Activated naive CD4-positive, alpha-beta T cell treated with anti-CD3 and anti-CD28 coated beads for 36 hours (primary cell): Measurements from ENCODE around the gene WWP2. TPM values are rescaled to one million over a fixed set of nuclear protein-coding genes. Genes with fewer than 3 reads are reported as not detected.
"Not testable (repeated sequence)": the region's sequence is repeated elsewhere in the genome, so short reads cannot be mapped to it uniquely, and the experiment has no call there.

Source experiments
- CTCF ChIA-PET: fragments of 350-600 bp; sonication (Branson Sonifier 250); formaldehyde crosslinking; loops from one replicate; lab custom pipeline; 2021; ENCODE audit warnings: antibody characterized with exemption; lab: Charles Lee
- DNase-seq: peaks from one replicate; pipeline ENCODE4 v3.0.0-alpha.2; 2020
- H3K27ac Mint-ChIP-seq: one replicate; pipeline ENCODE4 v1.8.0; 2021; ENCODE audit warnings: mild to moderate bottlenecking, mixed read lengths
- H3K27me3 Mint-ChIP-seq: one replicate; pipeline ENCODE4 v1.8.0; 2021; ENCODE audit warnings: low read depth, mixed read lengths
- H3K36me3 Mint-ChIP-seq: one replicate; pipeline ENCODE4 v1.8.0; 2021; ENCODE audit warnings: low read depth, mixed read lengths
- H3K4me1 Mint-ChIP-seq: one replicate; pipeline ENCODE4 v1.8.0; 2021; ENCODE audit warnings: low read depth, mixed read lengths
- H3K4me3 Mint-ChIP-seq: one replicate; pipeline ENCODE4 v1.8.0; 2021; ENCODE audit warnings: mild to moderate bottlenecking, moderate library complexity, mixed read lengths
- H3K9me3 Mint-ChIP-seq: one replicate; pipeline ENCODE4 v1.8.0; 2021; ENCODE audit warnings: mixed read lengths
- intact Hi-C: fragments of 100-400 bp; cut with micrococcal nuclease; formaldehyde crosslinking; loops from one replicate; pipeline ENCODE4 v1.15.1; 2023
- total RNA-seq, 2 experiments: library from RNA; stranded (reverse); gene quantifications; one replicate each; pipeline ENCODE4 v1.2.3, GENCODE V29; 2021

WWP2 gene
- total RNA-seq, 2 experiments from 2014 or later, result 27.7 to 32.3 TPM

DNA sequence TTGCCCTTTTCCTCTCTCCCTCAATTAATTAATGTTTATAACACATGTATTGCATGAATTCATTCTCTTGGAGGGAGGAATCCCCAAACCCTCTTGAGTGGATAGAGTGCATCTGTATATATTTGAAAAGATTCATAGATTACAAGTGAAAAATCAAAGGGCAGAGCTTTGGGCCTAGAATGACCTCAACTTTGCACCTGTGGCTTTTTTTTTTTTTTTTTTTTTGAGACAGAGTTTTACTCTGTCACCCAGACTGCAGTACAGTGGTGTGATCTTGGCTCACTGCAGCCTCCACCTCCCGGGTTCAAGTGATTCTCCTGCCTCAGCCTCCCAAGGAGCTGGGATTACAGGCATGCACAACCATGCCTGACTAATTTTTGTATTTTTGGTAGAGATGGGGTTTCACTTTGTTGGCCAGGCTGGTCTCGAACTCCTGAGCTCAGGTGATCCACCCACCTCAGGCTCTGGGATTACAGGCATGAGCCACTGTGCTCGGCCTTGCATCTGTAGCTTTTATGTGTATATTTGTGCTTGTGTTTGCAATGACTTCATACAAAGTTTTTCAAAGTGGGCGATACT, 62.5 kb downstream of the WWP2 start:
- H3K27me3 Mint-ChIP-seq, H3K36me3 Mint-ChIP-seq, H3K27ac Mint-ChIP-seq: not testable (repeated sequence)

DNA sequence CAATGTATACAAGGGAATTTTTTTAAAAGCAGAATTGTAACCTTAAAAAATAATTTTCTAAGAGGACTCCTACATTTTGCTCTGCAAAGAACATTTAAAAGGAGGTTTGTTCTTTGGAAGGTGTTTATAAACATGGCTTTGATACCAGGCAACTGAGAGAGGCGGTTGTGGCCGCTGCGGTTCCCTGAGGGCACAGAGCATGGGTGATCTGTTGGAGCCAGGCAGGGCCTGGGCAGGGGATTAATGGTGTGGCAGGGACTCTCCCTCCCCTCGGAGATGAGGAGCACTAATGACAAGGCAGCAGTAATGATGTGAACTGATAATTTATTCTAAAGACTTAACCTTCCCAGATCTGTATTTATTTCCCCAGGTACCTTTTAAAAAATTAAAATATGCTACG, 65.4 kb downstream of the WWP2 start:
- Mint-ChIP-seq H3K36me3 (peaks cover under 1% of the 10 kb centered on the region), H3K4me3 (no peak overlapping the region), H3K4me1 (peaks cover 5% of the 10 kb centered on the region), H3K27ac (no peak overlapping the region), H3K9me3 (no peaks in the 10 kb centered on the region), H3K27me3 (no peaks in the 10 kb centered on the region)
- no peak for DNase-seq
- CTCF ChIA-PET, result interaction anchor here (0.9 kb wide), 1 partner anchor 13 kb away, joined by 3 read pairs; no protein-coding TSS in a partner anchor
- intact Hi-C loops, result no loop called here

More for the DNA sequence above, 62.5 kb downstream of the WWP2 start:
- H3K4me3 Mint-ChIP-seq, H3K9me3 Mint-ChIP-seq, H3K4me1 Mint-ChIP-seq, CTCF ChIA-PET, DNase-seq, intact Hi-C loops: not testable (repeated sequence)

- H3K36me3 Mint-ChIP-seq, result no peaks in the 10 kb centered on the region
- no peaks in the 10 kb centered on the region for H3K27me3 Mint-ChIP-seq
- DNase-seq, result no peak
- no peak overlapping the region for H3K27ac Mint-ChIP-seq
- H3K4me3 Mint-ChIP-seq, result no peak overlapping the region
- no peaks in the 10 kb centered on the region for H3K9me3 Mint-ChIP-seq
- CTCF ChIA-PET, result no interaction called here
- peaks cover 9% of the 10 kb centered on the region for H3K4me1 Mint-ChIP-seq
- intact Hi-C loops, result no loop called here
Observed at GRCh38 chr16:69829338-69829737, 67.2 kb downstream of the WWP2 start.

- CTCF ChIA-PET, result no interaction called here
- peaks cover 9% of the 10 kb centered on the region for H3K4me1 Mint-ChIP-seq
- no peaks in the 10 kb centered on the region for H3K9me3 Mint-ChIP-seq
- intact Hi-C loops, result no loop called here
- H3K27ac Mint-ChIP-seq, result no peak overlapping the region
- H3K36me3 Mint-ChIP-seq, result no peaks in the 10 kb centered on the region
- no peaks in the 10 kb centered on the region for H3K27me3 Mint-ChIP-seq
- DNase-seq, result no peak
- no peak overlapping the region for H3K4me3 Mint-ChIP-seq
Observed at GRCh38 chr16:69830146-69830533, 68.0 kb downstream of the WWP2 start.

- CTCF ChIA-PET, result no interaction called here
- no peak overlapping the region for H3K27ac Mint-ChIP-seq
- H3K4me1 Mint-ChIP-seq, result peaks cover 9% of the 10 kb centered on the region
Observed at GRCh38 chr16:69830534-69831211, 68.5 kb downstream of the WWP2 start.

GRCh38 chr16:69831212-69832123, 69.3 kb downstream of the WWP2 start:
- peaks cover 9% of the 10 kb centered on the region for H3K4me1 Mint-ChIP-seq
- no peak overlapping the region for H3K27ac Mint-ChIP-seq
- CTCF ChIA-PET, result no interaction called here
- H3K27me3 Mint-ChIP-seq, result no peaks in the 10 kb centered on the region
- H3K4me3 Mint-ChIP-seq, result no peak overlapping the region
- H3K9me3 Mint-ChIP-seq, result no peaks in the 10 kb centered on the region
- H3K36me3 Mint-ChIP-seq, result no peaks in the 10 kb centered on the region
- no peak for DNase-seq
- intact Hi-C loops, result no loop called here

More at GRCh38 chr16:69830534-69831211, 68.5 kb downstream of the WWP2 start:
- Mint-ChIP-seq H3K27me3 (no peaks in the 10 kb centered on the region), H3K36me3 (no peaks in the 10 kb centered on the region), H3K4me3 (no peak overlapping the region), H3K9me3 (no peaks in the 10 kb centered on the region)
- DNase-seq, result no peak
- intact Hi-C loops, result no loop called here

GRCh38 chr16:69833357-69834282, 71.5 kb downstream of the WWP2 start:
- no peak overlapping the region for H3K27ac Mint-ChIP-seq
- peaks cover 9% of the 10 kb centered on the region for H3K4me1 Mint-ChIP-seq
- H3K4me3 Mint-ChIP-seq, result no peak overlapping the region
- H3K36me3 Mint-ChIP-seq, result no peaks in the 10 kb centered on the region
- intact Hi-C loops, result no loop called here
- CTCF ChIA-PET, result no interaction called here
- no peaks in the 10 kb centered on the region for H3K9me3 Mint-ChIP-seq
- H3K27me3 Mint-ChIP-seq, result no peaks in the 10 kb centered on the region
- DNase-seq, result no peak

- no peak for DNase-seq
- Mint-ChIP-seq H3K9me3 (no peaks in the 10 kb centered on the region), H3K4me3 (no peak overlapping the region), H3K27me3 (no peaks in the 10 kb centered on the region), H3K27ac (no peak overlapping the region), H3K4me1 (peaks cover 9% of the 10 kb centered on the region), H3K36me3 (no peaks in the 10 kb centered on the region)
- intact Hi-C loops, result no loop called here
- CTCF ChIA-PET, result interaction anchor here (0.5 to 0.6 kb wide), 2 partner anchors 18 to 27 kb away, joined by 4 to 5 read pairs; no protein-coding TSS in a partner anchor
Observed at GRCh38 chr16:69834807-69835466, 72.8 kb downstream of the WWP2 start.

DNA sequence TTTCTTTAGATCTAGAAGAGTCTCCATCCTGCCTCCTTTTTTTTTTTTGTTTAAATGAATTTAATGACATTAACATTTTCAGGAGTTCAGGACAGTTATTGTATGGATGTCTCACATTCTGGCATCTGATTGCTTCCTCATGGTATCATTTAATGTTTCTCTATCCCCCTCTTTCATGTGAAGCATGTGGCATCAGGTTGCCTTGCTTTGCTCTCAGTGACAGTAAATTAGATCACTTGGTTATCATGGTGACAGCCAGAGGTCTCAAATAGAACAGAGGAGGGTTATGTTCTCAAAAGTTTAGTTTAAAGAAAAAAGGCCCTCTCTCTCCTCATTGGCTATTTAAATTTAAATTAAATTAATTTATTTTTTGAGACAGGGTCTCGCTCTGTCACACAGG, 74.1 kb downstream of the WWP2 start:
- Mint-ChIP-seq H3K4me3 (no peak overlapping the region), H3K27me3 (no peaks in the 10 kb centered on the region), H3K36me3 (peaks cover 2% of the 10 kb centered on the region), H3K9me3 (no peaks in the 10 kb centered on the region), H3K27ac (no peak overlapping the region), H3K4me1 (peaks cover 7% of the 10 kb centered on the region)
- CTCF ChIA-PET, result no interaction called here
- DNase-seq, result no peak
- intact Hi-C loops, result no loop called here

- CTCF ChIA-PET, result interaction anchor here (0.6 kb wide), 1 partner anchor 18 kb away, joined by 3 read pairs; no protein-coding TSS in a partner anchor
- Mint-ChIP-seq H3K9me3 (no peaks in the 10 kb centered on the region), H3K27ac (no peak overlapping the region), H3K36me3 (peaks cover 3% of the 10 kb centered on the region), H3K4me1 (peaks cover 5% of the 10 kb centered on the region), H3K27me3 (no peaks in the 10 kb centered on the region), H3K4me3 (no peak overlapping the region)
- DNase-seq, result no peak
- intact Hi-C loops, result no loop called here
Observed at GRCh38 chr16:69837380-69837779, 75.2 kb downstream of the WWP2 start.

- Mint-ChIP-seq H3K36me3 (peaks cover 3% of the 10 kb centered on the region), H3K27me3 (no peaks in the 10 kb centered on the region), H3K4me1 (peaks cover 2% of the 10 kb centered on the region), H3K27ac (no peak overlapping the region), H3K9me3 (no peaks in the 10 kb centered on the region), H3K4me3 (no peak overlapping the region)
- intact Hi-C loops, result no loop called here
- DNase-seq, result no peak
- CTCF ChIA-PET, result interaction anchor here (0.6 kb wide), 1 partner anchor 92 kb away, joined by 3 read pairs; no protein-coding TSS in a partner anchor
Observed at GRCh38 chr16:69838489-69838888, 76.4 kb downstream of the WWP2 start.
